HCT116 (cell line): Measurements from ENCODE around the gene PFKFB2. TPM values are rescaled to one million over a fixed set of nuclear protein-coding genes. Genes with fewer than 3 reads are reported as not detected.

Experiments
- ATAC-seq: fragments of 200-7000 bp; cut with Tn5 transposase; 2 replicates; pipeline ENCODE4 v1.9.1; 2020; ENCODE audit warnings: mild to moderate bottlenecking, moderate library complexity
- BruUV-seq: library from RNA; stranded (reverse); fragments of 400-500 nt; replicated peaks from 2 replicates; lab custom pipeline; 2021; lab: Mats Ljungman, UMichigan
- CTCF ChIA-PET: fragments of 300-600 bp; sonication (Branson Sonifier 250); formaldehyde crosslinking; loops from one replicate; lab custom pipeline; 2021; ENCODE audit warnings: antibody characterized with exemption; lab: Charles Lee
- POLR2A ChIA-PET: fragments of 300-600, 350-600 bp; sonication (Branson Sonifier 250); formaldehyde crosslinking; loops from one replicate; lab custom pipeline; 2021; ENCODE audit warnings: antibody characterized with exemption; lab: Charles Lee
- RAD21 ChIA-PET, 2 experiments: fragments of 300-600 bp; sonication (Branson Sonifier 250); formaldehyde crosslinking; loops; one replicate each; lab custom pipeline; 2023; ENCODE audit warnings: low total read pairs in 2 of 2; ENCODE audit not compliant: uncharacterized antibody in 2 of 2, unreplicated experiment in 2 of 2, low non-redundant PET in 1 of 2; lab: Charles Lee
- DNase-seq: peaks from one replicate; pipeline ENCODE4 v3.0.0-alpha.2; 2010; ENCODE audit warnings: low read depth, low spot score
- H2AFZ ChIP-seq: fragments of 200-600 bp; shearing (Covaris generic), sonication (generic); 2 replicates; pipeline ENCODE4 v1.6.1; 2017; ENCODE audit warnings: low read depth, mixed run types, mixed read lengths, antibody characterized with exemption, low read length; ENCODE audit not compliant: poor library complexity, severe bottlenecking
- H3K27ac ChIP-seq: 2 replicates; pipeline ENCODE4 v1.5.1; 2012; ENCODE audit warnings: low read depth, low read length
- H3K27me3 ChIP-seq: fragments of 200-600 bp; sonication (generic); 2 replicates; pipeline ENCODE4 v1.6.1; 2016; ENCODE audit warnings: mixed run types, low read length, mixed read lengths; ENCODE audit not compliant: insufficient read depth
- H3K36me3 ChIP-seq, 2 experiments: fragments of 200-500 bp in 1 of 2; fragments of 200-600 bp in 1 of 2; sonication (Bioruptor generic) in 1 of 2; sonication (generic) in 1 of 2; 2 replicates each; pipeline versions ENCODE4 v1.5.1 to v1.6.1; 2014 to 2016; ENCODE audit warnings: low read length in 2 of 2, inconsistent platforms in 1 of 2, mixed read lengths in 1 of 2, mixed run types in 1 of 2; ENCODE audit not compliant: insufficient read depth in 2 of 2, control insufficient read depth in 1 of 2
- H3K4me1 ChIP-seq, 2 experiments: fragments of 200-600 bp in 1 of 2; sonication (generic) in 1 of 2; 2 replicates each; pipeline versions ENCODE4 v1.5.1 to v1.6.1; 2012 to 2017; ENCODE audit warnings: low read length in 2 of 2, inconsistent platforms in 1 of 2, mild to moderate bottlenecking in 1 of 2, mixed read lengths in 1 of 2, mixed run types in 1 of 2, moderate library complexity in 1 of 2; ENCODE audit not compliant: insufficient read depth in 2 of 2, control insufficient read depth in 1 of 2
- H3K4me2 ChIP-seq: fragments of 200-600 bp; sonication (generic); 2 replicates; pipeline ENCODE4 v1.6.1; 2017; ENCODE audit warnings: mixed run types, low read length, mixed read lengths
- H3K4me3 ChIP-seq, 2 experiments: fragments of 200-600 bp in 1 of 2; sonication (generic) in 1 of 2; replicated peaks in 1 of 2; 2 replicates each; pipeline ENCODE4 v1.5.1; 2011 to 2016; ENCODE audit warnings: low read length in 2 of 2, control low read depth in 1 of 2, low read depth in 1 of 2, mild to moderate bottlenecking in 1 of 2, mixed read lengths in 1 of 2, mixed run types in 1 of 2
- H3K79me2 ChIP-seq: fragments of 200-600 bp; sonication (generic); 2 replicates; pipeline ENCODE4 v1.6.1; 2017; ENCODE audit warnings: mild to moderate bottlenecking, mixed run types, low read length, moderate library complexity, mixed read lengths; ENCODE audit not compliant: insufficient read depth
- H3K9ac ChIP-seq: fragments of 200-600 bp; sonication (generic); 2 replicates; pipeline ENCODE4 v1.6.1; 2016; ENCODE audit warnings: low read length, mixed read lengths
- H3K9me2 ChIP-seq: fragments of 200-600 bp; sonication (generic), shearing (Covaris generic); 2 replicates; pipeline ENCODE4 v1.6.1; 2017; ENCODE audit warnings: mixed run types, mild to moderate bottlenecking, moderate library complexity; ENCODE audit not compliant: insufficient read depth
- H3K9me3 ChIP-seq, 2 experiments: fragments of 200-500 bp in 1 of 2; fragments of 200-600 bp in 1 of 2; sonication (Bioruptor generic) in 1 of 2; sonication (generic) in 1 of 2; 2 replicates each; pipeline ENCODE4 v1.6.1; 2014 to 2017; ENCODE audit warnings: low read length in 2 of 2, mixed read lengths in 2 of 2, inconsistent platforms in 1 of 2, low read depth in 1 of 2, mild to moderate bottlenecking in 1 of 2, mixed run types in 1 of 2, moderate library complexity in 1 of 2; ENCODE audit not compliant: control insufficient read depth in 1 of 2, insufficient read depth in 1 of 2
- H4K20me1 ChIP-seq: fragments of 200-600 bp; sonication (generic), shearing (Covaris generic); 2 replicates; pipeline ENCODE4 v1.6.1; 2017; ENCODE audit warnings: mixed run types, mild to moderate bottlenecking, moderate library complexity; ENCODE audit not compliant: insufficient read depth
- ATF3 ChIP-seq: IDR thresholded peaks from 2 replicates; pipeline ENCODE4 v1.6.1; 2012
- CBX3 ChIP-seq: IDR thresholded peaks from 2 replicates; pipeline ENCODE4 v1.6.1; 2012; ENCODE audit warnings: low read depth
- CEBPB ChIP-seq: IDR thresholded peaks from 2 replicates; pipeline ENCODE4 v1.6.1; 2012; ENCODE audit warnings: low read depth
- ELF1 ChIP-seq: IDR thresholded peaks from 2 replicates; pipeline ENCODE4 v1.6.1; 2012; ENCODE audit warnings: low read depth, borderline replicate concordance
- EZH2phosphoT487 ChIP-seq: fragments of 200-600 bp; IDR thresholded peaks from 2 replicates; pipeline ENCODE4 v1.6.1; 2018; ENCODE audit warnings: antibody characterized with exemption, borderline replicate concordance
- FOSL1 ChIP-seq: IDR thresholded peaks from 2 replicates; pipeline ENCODE4 v1.6.1; 2012; ENCODE audit warnings: low read depth
- MAX ChIP-seq: IDR thresholded peaks from 2 replicates; pipeline ENCODE4 v1.6.1; 2012
- POLR2A ChIP-seq: IDR thresholded peaks from 2 replicates; pipeline ENCODE4 v1.7.0; 2011; ENCODE audit warnings: borderline replicate concordance; ENCODE audit not compliant: insufficient read depth, insufficient read length; ENCODE audit errors: extremely low read depth
- POLR2AphosphoS5 ChIP-seq: IDR thresholded peaks from 2 replicates; pipeline ENCODE4 v1.6.1; 2011; ENCODE audit warnings: mild to moderate bottlenecking, low read depth, low read length, moderate library complexity
- SP1 ChIP-seq: IDR thresholded peaks from 2 replicates; pipeline ENCODE4 v1.6.1; 2012; ENCODE audit warnings: low read depth
- TCF7L2 ChIP-seq: IDR thresholded peaks from 2 replicates; pipeline ENCODE4 v1.7.0; 2011; ENCODE audit warnings: borderline replicate concordance, inconsistent platforms; ENCODE audit not compliant: insufficient read depth, insufficient read length; ENCODE audit errors: extremely low read depth
- ZBTB33 ChIP-seq: IDR thresholded peaks from 2 replicates; pipeline ENCODE4 v1.6.1; 2011; ENCODE audit warnings: mild to moderate bottlenecking, low read length, moderate library complexity; ENCODE audit not compliant: insufficient replicate concordance; ENCODE audit errors: extremely low read depth
- ZFX ChIP-seq: fragments of 450-650 bp; IDR thresholded peaks from 2 replicates; pipeline ENCODE4 v1.6.1; 2017
- ZNF274 ChIP-seq: fragments of 200-500 bp; sonication (Bioruptor generic); IDR thresholded peaks from 2 replicates; pipeline ENCODE4 v1.6.1; 2014; ENCODE audit warnings: mild to moderate bottlenecking, low read depth, low read length, inconsistent platforms
- intact Hi-C: fragments of 100-400 bp; cut with micrococcal nuclease; formaldehyde crosslinking; loops from 2 replicates; pipeline ENCODE4 v1.10.0; 2022
- total RNA-seq: library from RNA; stranded (reverse); gene quantifications from one replicate; pipeline ENCODE4 v1.2.1, GENCODE V29; 2021; ENCODE audit not compliant: unreplicated experiment
- TF ChIP-seq, protein P1 (sequence below), 3 experiments: fragments of 200-600 bp in 1 of 3; sonication (generic) in 1 of 3; IDR thresholded peaks in 2 of 3; conservative IDR thresholded peaks in 1 of 3; 2 replicates each; pipeline ENCODE4 v1.5.1; 2012 to 2017; ENCODE audit warnings: low read depth in 2 of 3, low read length in 2 of 3, antibody characterized with exemption in 1 of 3, borderline replicate concordance in 1 of 3, control low read depth in 1 of 3, mild to moderate bottlenecking in 1 of 3, mixed read lengths in 1 of 3, mixed run types in 1 of 3, moderate library complexity in 1 of 3; ENCODE audit not compliant: insufficient read depth in 1 of 3

Gene PFKFB2
- total RNA-seq, 1 experiment from 2014 or later = 13.9 TPM

- TF ChIP-seq ATF3 (no peak), EZH2phosphoT487 (no peak)
- TF ChIP-seq, all 23 proteins: peak for 0
- H3K9me3 ChIP-seq = no peaks in the 10 kb centered on the region; a peak in 1 of 4 replicates
- no peaks in the 10 kb centered on the region for H3K4me1 ChIP-seq
- H3K79me2 ChIP-seq = no peaks in the 10 kb centered on the region
- intact Hi-C loops = no loop called here
- POLR2A ChIA-PET = no interaction called here
- H3K4me2 ChIP-seq = no peak overlapping the region
- no peak overlapping the region for H2AFZ ChIP-seq
- no peaks in the 10 kb centered on the region for H3K36me3 ChIP-seq
- CTCF ChIA-PET = no interaction called here
- no peaks in the 10 kb centered on the region for H3K9me2 ChIP-seq
- no peak for ATAC-seq
- no peak overlapping the region for H3K4me3 ChIP-seq
- no peaks in the 10 kb centered on the region for H3K27me3 ChIP-seq
- no peak for DNase-seq
- RAD21 ChIA-PET = no interaction called here
- H3K27ac ChIP-seq = no peak overlapping the region
- no TSS peak for BruUV-seq
- H3K9ac ChIP-seq = no peak overlapping the region
- H4K20me1 ChIP-seq = no peaks in the 10 kb centered on the region
Measured at GRCh38 chr1:207124389-207124788, 71.3 kb downstream of the PFKFB2 start.

- Histone ChIP-seq H3K9me3 (no peaks in the 10 kb centered on the region; a peak in 1 of 4 replicates), H3K79me2 (no peaks in the 10 kb centered on the region), H4K20me1 (no peaks in the 10 kb centered on the region), H3K9me2 (no peaks in the 10 kb centered on the region), H3K4me3 (no peak overlapping the region), H2AFZ (no peak overlapping the region), H3K4me1 (no peaks in the 10 kb centered on the region), H3K36me3 (no peaks in the 10 kb centered on the region), H3K27me3 (no peaks in the 10 kb centered on the region), H3K9ac (no peak overlapping the region), H3K4me2 (no peak overlapping the region), H3K27ac (no peak overlapping the region)
- no TSS peak for BruUV-seq
- ATAC-seq (no peak), DNase-seq (no peak)
- ChIA-PET RAD21 (no interaction called here), POLR2A (no interaction called here), CTCF (no interaction called here)
- intact Hi-C loops = no loop called here
- no peak for TF ChIP-seq ELF1
- no peak for TF ChIP-seq FOSL1
- no peak for TF ChIP-seq ZBTB33
- TF ChIP-seq TCF7L2 = no peak
- no peak for TF ChIP-seq EZH2phosphoT487
- TF ChIP-seq CEBPB = no peak
- TF ChIP-seq ZNF274 = no peak
- TF ChIP-seq, protein P1, sequence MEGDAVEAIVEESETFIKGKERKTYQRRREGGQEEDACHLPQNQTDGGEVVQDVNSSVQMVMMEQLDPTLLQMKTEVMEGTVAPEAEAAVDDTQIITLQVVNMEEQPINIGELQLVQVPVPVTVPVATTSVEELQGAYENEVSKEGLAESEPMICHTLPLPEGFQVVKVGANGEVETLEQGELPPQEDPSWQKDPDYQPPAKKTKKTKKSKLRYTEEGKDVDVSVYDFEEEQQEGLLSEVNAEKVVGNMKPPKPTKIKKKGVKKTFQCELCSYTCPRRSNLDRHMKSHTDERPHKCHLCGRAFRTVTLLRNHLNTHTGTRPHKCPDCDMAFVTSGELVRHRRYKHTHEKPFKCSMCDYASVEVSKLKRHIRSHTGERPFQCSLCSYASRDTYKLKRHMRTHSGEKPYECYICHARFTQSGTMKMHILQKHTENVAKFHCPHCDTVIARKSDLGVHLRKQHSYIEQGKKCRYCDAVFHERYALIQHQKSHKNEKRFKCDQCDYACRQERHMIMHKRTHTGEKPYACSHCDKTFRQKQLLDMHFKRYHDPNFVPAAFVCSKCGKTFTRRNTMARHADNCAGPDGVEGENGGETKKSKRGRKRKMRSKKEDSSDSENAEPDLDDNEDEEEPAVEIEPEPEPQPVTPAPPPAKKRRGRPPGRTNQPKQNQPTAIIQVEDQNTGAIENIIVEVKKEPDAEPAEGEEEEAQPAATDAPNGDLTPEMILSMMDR (IDR thresholded peaks at IDR 0.05 in 2 of 3, conservative IDR thresholded peaks at IDR 0.05 in 1 of 3; ENCODE audit: borderline replicate concordance in 1 of 3, insufficient read depth in 1 of 3, low read depth in 2 of 3, low read length in 2 of 3) = no peak
- TF ChIP-seq POLR2AphosphoS5 = no peak
- no peak for TF ChIP-seq ZFX
- no peak for TF ChIP-seq MAX
- TF ChIP-seq CBX3 = no peak
- TF ChIP-seq SP1 = no peak
- no peak for TF ChIP-seq POLR2A
Measured at GRCh38 chr1:207128336-207128921, 75.4 kb downstream of the PFKFB2 start.
